ENCODE data around the gene CCNH. TPM values are rescaled to one million over a fixed set of nuclear protein-coding genes. Genes with fewer than 3 reads are reported as not detected.

The CCNH gene
- polyA plus RNA-seq, 2 donors, result 24.1 TPM

DNA sequence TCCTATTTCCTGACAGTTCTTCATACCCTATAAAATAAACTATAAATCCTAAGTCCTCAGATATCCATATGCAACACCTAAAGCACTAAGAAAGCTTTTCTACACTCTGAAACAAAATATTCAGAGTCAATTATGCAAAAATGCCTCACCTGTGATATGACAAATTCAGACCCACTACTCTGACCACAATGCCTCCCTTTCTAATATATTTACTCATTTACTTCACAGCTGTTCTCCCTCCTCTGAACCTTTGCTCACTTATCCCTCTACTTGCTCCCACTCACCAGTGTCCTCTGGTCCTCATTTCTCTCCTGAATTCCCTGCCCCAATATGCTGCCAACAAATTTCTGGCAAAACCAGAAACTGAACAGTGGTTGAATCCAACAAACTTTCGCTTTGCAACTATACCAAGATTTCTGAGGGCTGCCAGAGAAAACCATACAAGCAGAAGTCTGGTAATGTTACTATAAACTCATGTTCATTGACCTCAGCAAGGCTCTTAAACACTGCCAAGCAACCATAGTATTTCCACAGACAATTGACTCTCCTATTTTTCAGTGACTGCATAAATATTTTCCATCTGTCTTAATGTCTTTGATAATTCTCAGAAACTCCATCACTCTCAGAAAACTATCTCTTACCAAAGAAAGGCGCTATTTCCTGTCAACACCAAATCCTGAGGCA is 7.1 kb downstream of the CCNH start:
- H3K27ac ChIP-seq (ENCODE audit: low read depth in 2 of 2, low read length in 1 of 2), result no peak overlapping the region
- H3K36me3 ChIP-seq (ENCODE audit: control insufficient read depth in 2 of 2, insufficient read depth in 2 of 2, low read length in 1 of 2), result peaks cover 8 to 9% of the 10 kb centered on the region in 2 donors
- no peaks in the 10 kb centered on the region for H3K9me3 ChIP-seq (ENCODE audit: control insufficient read depth in 2 of 2, insufficient read depth in 1 of 2, low read depth in 1 of 2, low read length in 1 of 2)
- H3K4me3 ChIP-seq (ENCODE audit: low read depth in 1 of 2, low read length in 2 of 2), result no peak overlapping the region
- no peaks in the 10 kb centered on the region for H3K4me1 ChIP-seq (ENCODE audit: control insufficient read depth in 2 of 2, insufficient read depth in 2 of 2, low read length in 1 of 2)
- 88 to 91% methylated on average over 2 of the region's 2 CpGs for WGBS, 2 donors
- H3K27me3 ChIP-seq (ENCODE audit: control insufficient read depth in 1 of 2, insufficient read depth in 2 of 2, low read length in 2 of 2), result no peaks in the 10 kb centered on the region

DNA sequence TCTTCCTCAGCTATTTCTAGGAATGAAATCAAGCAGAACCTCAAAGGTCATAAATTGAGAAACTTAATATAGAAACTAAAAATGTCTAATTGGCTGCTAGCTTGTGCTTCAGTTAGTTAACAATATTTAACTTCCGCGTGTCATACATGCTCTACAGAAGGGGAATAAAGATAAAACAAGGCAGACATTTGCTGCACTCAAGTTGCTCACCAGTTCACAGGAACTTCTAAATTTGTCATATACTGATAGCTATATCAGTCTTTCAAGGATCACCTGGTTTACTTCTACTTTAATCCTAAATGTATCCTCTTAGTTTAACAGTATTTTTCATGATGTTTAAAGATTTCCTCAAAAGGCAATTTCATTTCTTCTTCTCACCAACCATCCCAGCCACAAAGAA is 8.4 kb downstream of the CCNH start:
- no peaks in the 10 kb centered on the region for H3K4me1 ChIP-seq (ENCODE audit: control insufficient read depth in 2 of 2, insufficient read depth in 2 of 2, low read length in 1 of 2)
- no peak overlapping the region for H3K4me3 ChIP-seq (ENCODE audit: low read depth in 1 of 2, low read length in 2 of 2)
- H3K36me3 ChIP-seq (ENCODE audit: control insufficient read depth in 2 of 2, insufficient read depth in 2 of 2, low read length in 1 of 2), result peaks cover 8 to 9% of the 10 kb centered on the region in 2 donors
- no peak overlapping the region for H3K27ac ChIP-seq (ENCODE audit: low read depth in 2 of 2, low read length in 1 of 2)
- WGBS, 2 donors, result 86 to 94% methylated on average over 2 of the region's 2 CpGs
- no peaks in the 10 kb centered on the region for H3K27me3 ChIP-seq (ENCODE audit: control insufficient read depth in 1 of 2, insufficient read depth in 2 of 2, low read length in 2 of 2)
- H3K9me3 ChIP-seq (ENCODE audit: control insufficient read depth in 2 of 2, insufficient read depth in 1 of 2, low read depth in 1 of 2, low read length in 1 of 2), result no peaks in the 10 kb centered on the region

DNA sequence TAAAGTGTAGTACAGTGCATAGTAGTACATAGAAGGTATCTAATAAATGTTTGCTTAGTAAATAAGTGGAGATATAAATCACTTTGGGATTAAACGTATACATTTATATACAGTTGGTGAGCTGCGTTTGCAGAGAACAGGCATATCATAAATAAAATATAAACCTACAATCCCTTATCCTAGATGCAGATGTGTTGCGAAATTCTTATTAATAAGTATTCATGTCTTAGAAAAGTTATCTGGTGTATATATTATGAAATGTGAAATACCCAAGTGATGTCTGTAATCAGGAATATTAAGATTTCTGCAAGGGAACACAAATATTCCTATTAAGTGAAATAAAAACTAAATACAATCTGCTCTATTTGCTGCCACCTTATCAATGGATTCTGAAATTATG is 8.8 kb downstream of the CCNH start:
- 89% methylated on average over 3 of the region's 3 CpGs for WGBS, 2 donors
- Histone ChIP-seq H3K27me3 (ENCODE audit: control insufficient read depth in 1 of 2, insufficient read depth in 2 of 2, low read length in 2 of 2) (no peaks in the 10 kb centered on the region), H3K9me3 (ENCODE audit: control insufficient read depth in 2 of 2, insufficient read depth in 1 of 2, low read depth in 1 of 2, low read length in 1 of 2) (no peaks in the 10 kb centered on the region), H3K36me3 (ENCODE audit: control insufficient read depth in 2 of 2, insufficient read depth in 2 of 2, low read length in 1 of 2) (peaks cover 8 to 9% of the 10 kb centered on the region in 2 donors), H3K4me1 (ENCODE audit: control insufficient read depth in 2 of 2, insufficient read depth in 2 of 2, low read length in 1 of 2) (no peaks in the 10 kb centered on the region), H3K4me3 (ENCODE audit: low read depth in 1 of 2, low read length in 2 of 2) (no peak overlapping the region), H3K27ac (ENCODE audit: low read depth in 2 of 2, low read length in 1 of 2) (no peak overlapping the region)

DNA sequence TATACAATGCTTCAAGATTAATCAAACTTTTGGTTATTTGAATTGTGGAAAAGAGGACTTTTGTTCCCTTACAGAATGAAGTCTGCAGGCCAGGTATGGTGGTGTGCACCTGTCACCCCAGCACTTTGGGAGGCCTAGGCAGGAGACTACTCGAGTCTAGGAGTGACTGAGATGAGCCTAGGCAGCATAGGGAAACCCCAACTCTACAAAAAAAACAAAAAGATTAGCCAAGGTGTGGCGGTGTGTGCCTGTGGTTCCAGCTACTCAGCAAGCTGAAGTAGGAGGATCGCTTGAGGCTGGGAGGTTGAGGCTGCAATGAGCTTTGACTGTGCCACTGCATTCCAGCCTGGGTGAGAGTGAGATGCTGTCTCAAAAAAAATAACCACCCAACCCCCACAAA is 9.3 kb downstream of the CCNH start:
- no peaks in the 10 kb centered on the region for H3K27me3 ChIP-seq (ENCODE audit: control insufficient read depth in 1 of 2, insufficient read depth in 2 of 2, low read length in 2 of 2)
- H3K4me3 ChIP-seq (ENCODE audit: low read depth in 1 of 2, low read length in 2 of 2), result no peak overlapping the region
- no peaks in the 10 kb centered on the region for H3K4me1 ChIP-seq (ENCODE audit: control insufficient read depth in 2 of 2, insufficient read depth in 2 of 2, low read length in 1 of 2)
- peaks cover 6 to 9% of the 10 kb centered on the region in 2 donors for H3K36me3 ChIP-seq (ENCODE audit: control insufficient read depth in 2 of 2, insufficient read depth in 2 of 2, low read length in 1 of 2)
- WGBS, 2 donors, result 85 to 90% methylated on average over 3 of the region's 3 CpGs
- no peaks in the 10 kb centered on the region for H3K9me3 ChIP-seq (ENCODE audit: control insufficient read depth in 2 of 2, insufficient read depth in 1 of 2, low read depth in 1 of 2, low read length in 1 of 2)
- H3K27ac ChIP-seq (ENCODE audit: low read depth in 2 of 2, low read length in 1 of 2), result no peak overlapping the region

DNA sequence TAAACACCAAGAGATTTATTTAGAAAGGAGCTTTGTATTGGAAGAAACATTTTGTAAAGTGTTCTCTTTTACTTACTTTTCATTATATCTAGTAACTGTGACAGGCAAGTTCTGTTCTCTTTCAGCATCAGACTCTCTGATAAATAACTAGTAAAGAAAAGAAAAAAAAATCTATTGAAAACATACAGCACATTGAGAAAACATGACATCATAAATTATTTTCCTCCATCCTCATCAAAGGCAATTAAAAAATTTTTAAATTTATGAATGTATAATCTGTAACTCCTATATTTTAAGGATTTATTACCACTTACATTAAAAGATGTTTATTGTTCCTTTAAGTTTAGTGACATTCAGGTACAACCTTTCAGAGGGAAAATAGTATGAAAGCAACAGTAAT is 11.1 kb downstream of the CCNH start:
- no peak overlapping the region for H3K27ac ChIP-seq (ENCODE audit: low read depth in 2 of 2, low read length in 1 of 2)
- H3K36me3 ChIP-seq (ENCODE audit: control insufficient read depth in 2 of 2, insufficient read depth in 2 of 2, low read length in 1 of 2), result peaks cover 5 to 6% of the 10 kb centered on the region in 2 donors
- H3K4me3 ChIP-seq (ENCODE audit: low read depth in 1 of 2, low read length in 2 of 2), result no peak overlapping the region
- no peaks in the 10 kb centered on the region for H3K27me3 ChIP-seq (ENCODE audit: control insufficient read depth in 1 of 2, insufficient read depth in 2 of 2, low read length in 2 of 2)
- H3K4me1 ChIP-seq (ENCODE audit: control insufficient read depth in 2 of 2, insufficient read depth in 2 of 2, low read length in 1 of 2), result no peaks in the 10 kb centered on the region
- H3K9me3 ChIP-seq (ENCODE audit: control insufficient read depth in 2 of 2, insufficient read depth in 1 of 2, low read depth in 1 of 2, low read length in 1 of 2), result no peaks in the 10 kb centered on the region

DNA sequence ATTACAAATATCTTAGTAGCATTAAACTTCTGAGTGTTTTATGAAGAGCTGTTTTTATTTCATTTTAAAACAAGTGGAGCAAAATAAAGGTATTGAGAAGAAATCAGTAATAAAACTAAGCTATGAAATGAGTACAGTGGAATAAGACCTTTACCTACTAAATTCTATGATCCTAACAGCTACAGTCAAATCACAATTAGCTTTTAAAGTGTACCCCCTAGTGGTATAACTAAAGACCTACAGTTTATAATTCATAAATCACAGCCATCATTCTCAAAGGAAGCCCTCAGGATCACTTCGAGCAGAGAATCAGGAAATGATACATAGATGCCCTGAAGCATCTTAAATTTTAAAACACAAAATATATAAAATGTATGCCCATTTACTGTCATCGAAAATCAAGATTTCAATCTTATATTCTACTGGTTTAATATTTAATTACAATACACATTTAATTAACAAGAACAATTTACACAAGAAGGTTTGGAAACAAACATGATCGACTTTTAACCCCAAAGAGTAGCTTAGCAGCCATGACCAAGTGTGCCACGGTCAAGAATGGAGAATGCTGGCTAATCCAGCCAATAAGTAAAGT is 12.3 kb downstream of the CCNH start:
- Histone ChIP-seq H3K4me1 (ENCODE audit: control insufficient read depth in 2 of 2, insufficient read depth in 2 of 2, low read length in 1 of 2) (no peaks in the 10 kb centered on the region), H3K36me3 (ENCODE audit: control insufficient read depth in 2 of 2, insufficient read depth in 2 of 2, low read length in 1 of 2) (peaks cover 5% of the 10 kb centered on the region in 2 donors), H3K4me3 (ENCODE audit: low read depth in 1 of 2, low read length in 2 of 2) (no peak overlapping the region), H3K27me3 (ENCODE audit: control insufficient read depth in 1 of 2, insufficient read depth in 2 of 2, low read length in 2 of 2) (no peaks in the 10 kb centered on the region), H3K27ac (ENCODE audit: low read depth in 2 of 2, low read length in 1 of 2) (no peak overlapping the region), H3K9me3 (ENCODE audit: control insufficient read depth in 2 of 2, insufficient read depth in 1 of 2, low read depth in 1 of 2, low read length in 1 of 2) (no peaks in the 10 kb centered on the region)
- 60 to 62% methylated on average over 4 of the region's 4 CpGs for WGBS, 2 donors

DNA sequence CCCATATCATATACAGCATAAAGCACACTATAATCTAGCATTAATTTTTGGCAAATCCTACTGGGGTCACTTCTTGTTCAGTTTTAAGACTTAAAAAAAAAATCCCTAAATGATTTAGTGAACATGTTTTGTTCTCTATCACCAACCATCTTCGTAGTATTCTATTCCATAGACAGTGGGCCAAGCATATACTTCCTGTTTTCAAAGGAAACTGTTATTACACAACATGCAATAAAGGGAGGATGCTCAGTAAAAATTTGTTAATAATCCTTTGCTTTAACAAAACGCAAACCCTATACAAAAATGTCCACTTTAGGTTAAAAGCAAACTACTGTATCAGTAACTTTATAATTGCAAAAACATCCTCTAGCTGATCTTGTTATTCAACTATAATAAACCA is 13.0 kb downstream of the CCNH start:
- no peak overlapping the region for H3K27ac ChIP-seq (ENCODE audit: low read depth in 2 of 2, low read length in 1 of 2)
- no peaks in the 10 kb centered on the region for H3K9me3 ChIP-seq (ENCODE audit: control insufficient read depth in 2 of 2, insufficient read depth in 1 of 2, low read depth in 1 of 2, low read length in 1 of 2)
- WGBS, 2 donors, result 64 to 71% methylated on average over 2 of the region's 2 CpGs
- H3K4me3 ChIP-seq (ENCODE audit: low read depth in 1 of 2, low read length in 2 of 2), result no peak overlapping the region
- peaks cover under 1 to 5% of the 10 kb centered on the region in 2 donors for H3K36me3 ChIP-seq (ENCODE audit: control insufficient read depth in 2 of 2, insufficient read depth in 2 of 2, low read length in 1 of 2)
- no peaks in the 10 kb centered on the region for H3K27me3 ChIP-seq (ENCODE audit: control insufficient read depth in 1 of 2, insufficient read depth in 2 of 2, low read length in 2 of 2)
- H3K4me1 ChIP-seq (ENCODE audit: control insufficient read depth in 2 of 2, insufficient read depth in 2 of 2, low read length in 1 of 2), result no peaks in the 10 kb centered on the region

DNA sequence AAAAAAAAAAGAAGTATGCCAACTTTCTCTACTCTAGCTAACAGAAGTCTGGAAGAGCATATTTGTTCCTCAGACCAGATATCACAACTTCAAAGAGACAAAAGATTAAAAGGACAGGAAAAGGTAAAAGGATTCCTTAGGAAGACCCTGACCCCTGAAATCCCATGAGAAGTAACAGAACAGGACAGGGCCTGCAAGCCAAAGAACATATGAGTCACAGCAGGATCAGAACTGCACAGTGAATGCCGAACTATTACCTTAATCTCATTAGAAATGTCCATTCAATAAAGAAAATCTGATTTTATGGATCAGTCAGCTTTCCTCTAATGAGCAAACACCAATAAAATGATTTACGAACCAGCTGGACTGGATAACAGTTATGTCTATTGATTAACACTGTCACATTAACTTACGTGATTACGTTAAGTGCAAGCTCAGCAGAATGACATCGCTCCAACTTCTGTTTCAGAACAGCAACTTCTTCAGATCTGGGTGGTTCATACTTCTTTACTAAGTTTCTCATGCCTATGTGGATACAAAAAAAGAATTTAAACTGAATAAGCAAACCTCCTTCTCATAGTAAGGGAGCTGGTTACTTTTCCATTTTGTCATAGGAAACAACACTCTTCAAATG is 13.6 kb downstream of the CCNH start:
- peaks cover 0 to 5% of the 10 kb centered on the region in 2 donors for H3K36me3 ChIP-seq (ENCODE audit: control insufficient read depth in 2 of 2, insufficient read depth in 2 of 2, low read length in 1 of 2)
- H3K27ac ChIP-seq (ENCODE audit: low read depth in 2 of 2, low read length in 1 of 2), result no peak overlapping the region
- WGBS, 2 donors, result 76 to 88% methylated on average over 5 of the region's 5 CpGs

DNA sequence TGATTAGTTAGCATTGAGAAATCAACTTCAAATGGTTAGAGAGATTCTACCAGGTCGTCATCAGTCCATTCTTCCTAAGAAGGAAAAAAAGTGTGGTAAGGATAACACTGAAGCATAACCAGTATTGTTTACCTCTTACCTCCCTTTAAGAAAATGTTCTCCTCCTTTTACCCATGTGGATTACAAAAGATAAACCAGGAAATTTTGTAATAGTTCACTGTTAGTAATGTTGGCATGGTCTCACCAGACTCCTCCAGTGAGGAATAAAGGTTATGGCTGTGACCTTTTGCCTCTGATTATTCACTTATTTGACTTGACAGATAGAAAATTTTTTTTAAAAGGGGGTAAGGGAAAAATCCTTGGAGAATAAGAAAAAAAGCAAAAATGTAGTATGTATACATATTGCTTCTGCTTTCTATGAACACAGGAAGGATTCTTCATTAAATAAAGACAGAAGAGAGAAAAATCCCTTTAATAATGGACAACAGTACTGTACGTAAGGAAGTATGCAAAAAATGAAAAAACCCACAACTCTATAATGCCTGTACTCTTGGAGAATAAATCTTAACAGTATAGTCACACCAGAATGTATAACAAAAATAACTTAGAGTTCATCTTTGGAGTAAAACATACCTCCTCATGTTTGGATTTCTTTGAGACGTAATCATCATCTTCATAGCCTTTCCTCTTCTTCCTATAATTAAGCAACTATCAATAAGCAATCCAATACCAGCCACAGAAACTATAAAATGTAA is 18.1 kb downstream of the CCNH start:
- H3K4me3 ChIP-seq (ENCODE audit: low read depth in 1 of 2, low read length in 2 of 2), result no peak overlapping the region
- H3K36me3 ChIP-seq (ENCODE audit: control insufficient read depth in 2 of 2, insufficient read depth in 2 of 2, low read length in 1 of 2), result peaks cover 0 to 3% of the 10 kb centered on the region in 2 donors
- no peaks in the 10 kb centered on the region for H3K4me1 ChIP-seq (ENCODE audit: control insufficient read depth in 2 of 2, insufficient read depth in 2 of 2, low read length in 1 of 2)
- no peaks in the 10 kb centered on the region for H3K27me3 ChIP-seq (ENCODE audit: control insufficient read depth in 1 of 2, insufficient read depth in 2 of 2, low read length in 2 of 2)
- 84 to 88% methylated on average over 3 of the region's 3 CpGs for WGBS, 2 donors
- no peak overlapping the region for H3K27ac ChIP-seq (ENCODE audit: low read depth in 2 of 2, low read length in 1 of 2)
- H3K9me3 ChIP-seq (ENCODE audit: control insufficient read depth in 2 of 2, insufficient read depth in 1 of 2, low read depth in 1 of 2, low read length in 1 of 2), result no peaks in the 10 kb centered on the region

More for the DNA sequence above, 13.6 kb downstream of the CCNH start:
- H3K4me3 ChIP-seq (ENCODE audit: low read depth in 1 of 2, low read length in 2 of 2), result no peak overlapping the region
- H3K9me3 ChIP-seq (ENCODE audit: control insufficient read depth in 2 of 2, insufficient read depth in 1 of 2, low read depth in 1 of 2, low read length in 1 of 2), result no peaks in the 10 kb centered on the region
- H3K27me3 ChIP-seq (ENCODE audit: control insufficient read depth in 1 of 2, insufficient read depth in 2 of 2, low read length in 2 of 2), result no peaks in the 10 kb centered on the region
- H3K4me1 ChIP-seq (ENCODE audit: control insufficient read depth in 2 of 2, insufficient read depth in 2 of 2, low read length in 1 of 2), result no peaks in the 10 kb centered on the region
